ENCODE measurements around the gene KLHL21.
A peak's percentile ranks its signal among the peaks of the same experiment; 100 is the strongest.
"Not testable (repeated sequence)": the region's sequence is repeated elsewhere in the genome, so short reads cannot be mapped to it uniquely, and the experiment has no call there.

KLHL21 gene

GRCh38 chr1:6624710-6625583 is 22.3 kb upstream of the KLHL21 start, which contains the start of gene THAP3:
TSS of gene THAP3 (plus strand) at chr1:6624868. CDS start at chr1:6625219, 351 bp downstream.
- peak; percentile 87 for DNase-seq

- no peak for DNase-seq
These were observed 20.7 kb upstream of the KLHL21 start for GRCh38 chr1:6623269-6623965.

GRCh38 chr1:6622396-6623152 is 19.9 kb upstream of the KLHL21 start:
- DNase-seq: no peak

GRCh38 chr1:6621429-6622391 is 19.0 kb upstream of the KLHL21 start:
- DNase-seq: no peak

GRCh38 chr1:6619045-6619444 is 16.4 kb upstream of the KLHL21 start:
- no peak for DNase-seq

GRCh38 chr1:6614929-6615785 is 12.5 kb upstream of the KLHL21 start:
- DNase-seq: no peak

- peak; percentile 57 for DNase-seq
These were observed 11.6 kb upstream of the KLHL21 start for GRCh38 chr1:6614019-6614928.

- peak; percentile 99 for DNase-seq
These were observed 10.8 kb upstream of the KLHL21 start, which contains the start of gene PHF13 for GRCh38 chr1:6613361-6614018. TSS of gene PHF13 (plus strand) at chr1:6613731. CDS start at chr1:6614067, 336 bp downstream.

- DNase-seq: peak; percentile 63
These were observed 10.1 kb upstream of the KLHL21 start for GRCh38 chr1:6612641-6613360.

- DNase-seq: no peak
These were observed 1.4 kb upstream of the KLHL21 start for GRCh38 chr1:6603915-6604558.

GRCh38 chr1:6603238-6603914 is 707 bp upstream of the KLHL21 start:
- peak; percentile 59 for DNase-seq

- DNase-seq: no peak
These were observed 573 bp downstream of the KLHL21 start for GRCh38 chr1:6601923-6602668.

GRCh38 chr1:6601049-6601922 is 1.4 kb downstream of the KLHL21 start:
- peak; percentile 76 for DNase-seq

- no peak for DNase-seq
These were observed 2.1 kb downstream of the KLHL21 start for GRCh38 chr1:6600410-6601048.

- not testable (repeated sequence) for DNase-seq
These were observed 2.7 kb downstream of the KLHL21 start for GRCh38 chr1:6599991-6600390.

All from activated CD4-positive, CD25-positive, alpha-beta regulatory T cell treated with anti-CD3 and anti-CD28 coated beads, Interleukin-2, amount 50 U/mL, for 72 hours (primary cell).